WTC11 (cell line): ENCODE data around the gene NCCRP1. TPM values are rescaled to one million over a fixed set of nuclear protein-coding genes. Genes with fewer than 3 reads are reported as not detected.

Source experiments
- ATAC-seq: fragments of 200-7000 bp; cut with Tn5 transposase; 2 replicates; pipeline ENCODE4 v1.10.0; 2021; ENCODE audit warnings: mild to moderate bottlenecking, moderate library complexity
- CTCF ChIA-PET: fragments of 300-600 bp; sonication (Branson Sonifier 250); formaldehyde crosslinking; loops from one replicate; lab custom pipeline; 2021; ENCODE audit warnings: antibody characterized with exemption; lab: Charles Lee
- POLR2A ChIA-PET: fragments of 350-600 bp; sonication (Branson Sonifier 250); formaldehyde crosslinking; loops from one replicate; lab custom pipeline; 2021; ENCODE audit warnings: antibody characterized with exemption; lab: Charles Lee
- DNase-seq: peaks from one replicate; pipeline ENCODE4 v3.0.0; 2021; ENCODE audit warnings: low spot score
- H3K27ac Mint-ChIP-seq: 2 replicates; pipeline ENCODE4 v1.8.0; 2021; ENCODE audit warnings: mixed read lengths
- H3K27me3 Mint-ChIP-seq: 2 replicates; pipeline ENCODE4 v1.8.0; 2021; ENCODE audit warnings: low read depth, mild to moderate bottlenecking, moderate library complexity, mixed read lengths
- H3K36me3 Mint-ChIP-seq: 2 replicates; pipeline ENCODE4 v1.8.0; 2021; ENCODE audit warnings: mixed read lengths
- H3K4me1 Mint-ChIP-seq: 2 replicates; pipeline ENCODE4 v1.8.0; 2022; ENCODE audit warnings: mixed read lengths
- H3K4me3 Mint-ChIP-seq: 2 replicates; pipeline ENCODE4 v1.8.0; 2021; ENCODE audit warnings: mild to moderate bottlenecking, moderate library complexity, mixed read lengths
- H3K9me3 Mint-ChIP-seq: 2 replicates; pipeline ENCODE4 v1.8.0; 2021; ENCODE audit warnings: mixed read lengths
- CREM ChIP-seq: sonication (generic); formaldehyde crosslinking; IDR thresholded peaks from 2 replicates; pipeline ENCODE4 v1.8.1; 2022; ENCODE audit warnings: mild to moderate bottlenecking, missing genetic modification reagents, moderate library complexity
- ELF4 ChIP-seq: sonication (generic); formaldehyde crosslinking; IDR thresholded peaks from 2 replicates; pipeline ENCODE4 v1.8.1; 2022; ENCODE audit warnings: low read depth, mild to moderate bottlenecking, moderate library complexity, missing genetic modification reagents
- ESRRA ChIP-seq: sonication (generic); formaldehyde crosslinking; IDR thresholded peaks from 2 replicates; pipeline ENCODE4 v1.8.1; 2022; ENCODE audit warnings: mild to moderate bottlenecking, missing genetic modification reagents, borderline replicate concordance
- ETV6 ChIP-seq: sonication (generic); formaldehyde crosslinking; IDR thresholded peaks from 2 replicates; pipeline ENCODE4 v1.8.1; 2022; ENCODE audit warnings: mild to moderate bottlenecking, missing genetic modification reagents
- FOXP1 ChIP-seq: sonication (generic); formaldehyde crosslinking; IDR thresholded peaks from 2 replicates; pipeline ENCODE4 v1.8.0; 2022; ENCODE audit warnings: missing genetic modification reagents, mild to moderate bottlenecking, moderate library complexity, borderline replicate concordance
- IRF2 ChIP-seq: sonication (generic); formaldehyde crosslinking; IDR thresholded peaks from 2 replicates; pipeline ENCODE4 v1.8.0; 2022; ENCODE audit warnings: low read depth, missing genetic modification reagents, borderline replicate concordance
- NFE2L1 ChIP-seq: sonication (generic); formaldehyde crosslinking; IDR thresholded peaks from 2 replicates; pipeline ENCODE4 v1.8.1; 2023; ENCODE audit warnings: missing genetic modification reagents
- NR1H2 ChIP-seq: sonication (generic); formaldehyde crosslinking; IDR thresholded peaks from 2 replicates; pipeline ENCODE4 v1.9.0; 2021; ENCODE audit warnings: mild to moderate bottlenecking, moderate library complexity, missing genetic modification reagents
- OVOL2 ChIP-seq: fragments of 250-450 bp; sonication (Bioruptor Pico); IDR thresholded peaks from 2 replicates; pipeline ENCODE4 v1.9.0; 2021; ENCODE audit warnings: mild to moderate bottlenecking, borderline replicate concordance
- RELA ChIP-seq: sonication (generic); formaldehyde crosslinking; IDR thresholded peaks from 2 replicates; pipeline ENCODE4 v1.8.1; 2022; ENCODE audit warnings: missing genetic modification reagents, mild to moderate bottlenecking, borderline replicate concordance
- SP1 ChIP-seq: sonication (generic); formaldehyde crosslinking; conservative IDR thresholded peaks from 2 replicates; pipeline ENCODE4 v1.8.1; 2022; ENCODE audit warnings: missing genetic modification reagents
- TEAD1 ChIP-seq: sonication (generic); formaldehyde crosslinking; IDR thresholded peaks from 2 replicates; pipeline ENCODE4 v1.8.0; 2022; ENCODE audit warnings: mild to moderate bottlenecking, missing genetic modification reagents
- ZBTB21 ChIP-seq: sonication (generic); formaldehyde crosslinking; IDR thresholded peaks from 2 replicates; pipeline ENCODE4 v1.8.1; 2023; ENCODE audit warnings: mild to moderate bottlenecking, missing genetic modification reagents, borderline replicate concordance
- ZNF138 ChIP-seq: sonication (generic); formaldehyde crosslinking; conservative IDR thresholded peaks from 2 replicates; pipeline ENCODE4 v1.8.1; 2022; ENCODE audit warnings: mild to moderate bottlenecking, moderate library complexity, missing genetic modification reagents
- ZNF423 ChIP-seq: fragments of 250-450 bp; sonication (Bioruptor Pico); IDR thresholded peaks from 2 replicates; pipeline ENCODE4 v2.1.2; 2022; ENCODE audit warnings: mild to moderate bottlenecking, moderate library complexity
- total RNA-seq: library from RNA; stranded (reverse); gene quantifications from 3 replicates; pipeline ENCODE4 v1.2.3, GENCODE V29; 2021
- TF ChIP-seq, protein P1 (sequence below): fragments of 250-450 bp; sonication (Bioruptor Pico); conservative IDR thresholded peaks from 2 replicates; pipeline ENCODE4 v1.9.0; 2021; ENCODE audit warnings: mild to moderate bottlenecking
- TF ChIP-seq, protein P2 (sequence below): sonication (generic); formaldehyde crosslinking; IDR thresholded peaks from 2 replicates; pipeline ENCODE4 v1.8.1; 2023; ENCODE audit warnings: mild to moderate bottlenecking, missing genetic modification reagents, moderate library complexity
- TF ChIP-seq, protein P3 (sequence below): sonication (generic); formaldehyde crosslinking; IDR thresholded peaks from 2 replicates; pipeline ENCODE4 v1.8.0; 2022; ENCODE audit warnings: missing genetic modification reagents
- TF ChIP-seq, protein P4 (sequence below): sonication (generic); formaldehyde crosslinking; IDR thresholded peaks from 2 replicates; pipeline ENCODE4 v1.8.1; 2023; ENCODE audit warnings: mild to moderate bottlenecking, missing genetic modification reagents, borderline replicate concordance
- TF ChIP-seq, protein P5 (sequence below): sonication (generic); formaldehyde crosslinking; IDR thresholded peaks from 2 replicates; pipeline ENCODE4 v1.8.0; 2022; ENCODE audit warnings: mild to moderate bottlenecking, missing genetic modification reagents

NCCRP1 gene
- total RNA-seq, 1 experiment from 2014 or later, result 2.0 TPM

DNA sequence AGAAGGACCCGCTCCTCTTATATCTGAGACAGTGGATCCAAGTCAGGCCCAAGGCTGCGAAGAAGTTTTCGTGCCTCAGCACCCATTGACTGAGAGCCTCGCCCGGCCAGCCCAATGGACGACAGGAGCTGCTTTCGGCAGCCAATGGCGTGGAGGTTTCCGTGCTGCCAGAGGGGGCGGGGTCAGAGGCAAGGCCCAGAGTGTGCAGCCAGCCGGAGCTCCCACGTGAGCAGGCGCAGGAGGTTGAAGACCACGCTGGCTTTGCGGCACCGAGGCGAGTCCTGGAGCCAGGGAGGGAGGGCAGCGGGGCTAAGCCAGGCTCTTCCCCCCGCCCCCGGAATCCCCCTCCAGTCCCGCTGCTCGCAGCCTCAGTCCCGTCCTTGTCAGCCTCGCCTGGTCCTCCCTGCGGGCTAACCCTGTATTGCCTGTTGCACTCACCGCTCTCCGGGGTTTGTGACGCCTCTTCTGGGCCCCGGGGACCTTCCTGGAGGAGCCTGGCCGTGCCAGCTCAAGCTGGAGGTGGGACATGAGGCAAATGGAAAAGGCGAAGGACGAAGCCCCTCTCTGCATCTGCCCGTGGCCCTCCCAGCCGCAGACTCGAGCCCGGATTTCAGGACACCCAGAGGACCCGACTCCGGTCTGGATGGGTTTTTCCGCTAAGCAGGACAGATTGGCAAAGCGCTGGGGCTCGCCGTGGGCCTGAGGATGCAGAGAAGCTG lies 50.3 kb downstream of the NCCRP1 start (continued):
- TF ChIP-seq, protein P1, sequence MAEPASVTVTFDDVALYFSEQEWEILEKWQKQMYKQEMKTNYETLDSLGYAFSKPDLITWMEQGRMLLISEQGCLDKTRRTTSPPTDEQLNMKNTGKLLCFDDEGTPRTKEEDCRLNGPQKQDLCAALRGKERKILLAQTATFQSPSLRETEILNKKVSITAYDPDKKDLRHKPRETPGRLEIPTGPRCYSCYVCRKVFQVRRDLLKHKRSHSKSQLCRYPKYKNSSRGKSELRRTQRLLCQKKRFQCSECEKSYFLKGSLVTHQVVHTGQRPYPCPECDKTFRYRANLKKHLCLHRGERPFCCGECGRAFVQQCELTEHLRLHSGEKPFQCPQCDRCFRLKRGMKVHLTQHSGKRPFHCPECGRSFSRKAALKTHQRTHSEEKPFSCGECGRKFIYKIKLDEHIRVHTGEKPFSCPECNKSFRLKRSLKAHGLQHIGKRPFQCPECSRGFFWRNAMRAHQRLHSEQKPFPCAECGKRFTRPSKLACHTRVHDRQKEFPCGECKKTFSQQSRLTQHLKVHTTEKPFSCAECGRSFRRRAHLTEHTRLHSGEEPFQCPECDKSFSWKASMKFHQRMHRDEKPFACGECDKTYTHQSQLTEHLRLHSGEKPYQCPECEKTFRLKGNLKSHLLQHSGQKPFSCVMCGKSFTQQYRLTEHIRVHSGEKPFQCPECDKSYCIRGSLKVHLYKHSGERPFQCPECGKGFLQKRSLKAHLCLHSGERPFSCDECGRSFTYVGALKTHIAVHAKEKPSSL (CRISPR knock-in tag), result no peak
- TF ChIP-seq ETV6 (peak; percentile 75; the same call in 1 of the 2 replicates), NR1H2 (CRISPR knock-in tag) (no peak), ZNF138 (CRISPR knock-in tag) (0 out of 2 replicates have a peak, but pooled peaks have one; percentile 20), ZNF423 (no peak), IRF2 (CRISPR knock-in tag) (no peak), NFE2L1 (peak; percentile 93), SP1 (CRISPR knock-in tag) (peak; percentile 70; the same call in 1 of the 2 replicates), RELA (CRISPR knock-in tag) (peak; percentile 75; the same call in 1 of the 2 replicates), CREM (CRISPR knock-in tag) (peak; percentile 54; the same call in 1 of the 2 replicates), OVOL2 (CRISPR knock-in tag) (no peak), ESRRA (CRISPR knock-in tag) (no peak)
- TF ChIP-seq, protein P2, sequence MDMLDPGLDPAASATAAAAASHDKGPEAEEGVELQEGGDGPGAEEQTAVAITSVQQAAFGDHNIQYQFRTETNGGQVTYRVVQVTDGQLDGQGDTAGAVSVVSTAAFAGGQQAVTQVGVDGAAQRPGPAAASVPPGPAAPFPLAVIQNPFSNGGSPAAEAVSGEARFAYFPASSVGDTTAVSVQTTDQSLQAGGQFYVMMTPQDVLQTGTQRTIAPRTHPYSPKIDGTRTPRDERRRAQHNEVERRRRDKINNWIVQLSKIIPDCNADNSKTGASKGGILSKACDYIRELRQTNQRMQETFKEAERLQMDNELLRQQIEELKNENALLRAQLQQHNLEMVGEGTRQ (CRISPR knock-in tag), result peak; percentile 53
- TF ChIP-seq, protein P3, sequence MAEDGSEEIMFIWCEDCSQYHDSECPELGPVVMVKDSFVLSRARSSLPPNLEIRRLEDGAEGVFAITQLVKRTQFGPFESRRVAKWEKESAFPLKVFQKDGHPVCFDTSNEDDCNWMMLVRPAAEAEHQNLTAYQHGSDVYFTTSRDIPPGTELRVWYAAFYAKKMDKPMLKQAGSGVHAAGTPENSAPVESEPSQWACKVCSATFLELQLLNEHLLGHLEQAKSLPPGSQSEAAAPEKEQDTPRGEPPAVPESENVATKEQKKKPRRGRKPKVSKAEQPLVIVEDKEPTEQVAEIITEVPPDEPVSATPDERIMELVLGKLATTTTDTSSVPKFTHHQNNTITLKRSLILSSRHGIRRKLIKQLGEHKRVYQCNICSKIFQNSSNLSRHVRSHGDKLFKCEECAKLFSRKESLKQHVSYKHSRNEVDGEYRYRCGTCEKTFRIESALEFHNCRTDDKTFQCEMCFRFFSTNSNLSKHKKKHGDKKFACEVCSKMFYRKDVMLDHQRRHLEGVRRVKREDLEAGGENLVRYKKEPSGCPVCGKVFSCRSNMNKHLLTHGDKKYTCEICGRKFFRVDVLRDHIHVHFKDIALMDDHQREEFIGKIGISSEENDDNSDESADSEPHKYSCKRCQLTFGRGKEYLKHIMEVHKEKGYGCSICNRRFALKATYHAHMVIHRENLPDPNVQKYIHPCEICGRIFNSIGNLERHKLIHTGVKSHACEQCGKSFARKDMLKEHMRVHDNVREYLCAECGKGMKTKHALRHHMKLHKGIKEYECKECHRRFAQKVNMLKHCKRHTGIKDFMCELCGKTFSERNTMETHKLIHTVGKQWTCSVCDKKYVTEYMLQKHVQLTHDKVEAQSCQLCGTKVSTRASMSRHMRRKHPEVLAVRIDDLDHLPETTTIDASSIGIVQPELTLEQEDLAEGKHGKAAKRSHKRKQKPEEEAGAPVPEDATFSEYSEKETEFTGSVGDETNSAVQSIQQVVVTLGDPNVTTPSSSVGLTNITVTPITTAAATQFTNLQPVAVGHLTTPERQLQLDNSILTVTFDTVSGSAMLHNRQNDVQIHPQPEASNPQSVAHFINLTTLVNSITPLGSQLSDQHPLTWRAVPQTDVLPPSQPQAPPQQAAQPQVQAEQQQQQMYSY, result peak; percentile 25; the same call in 1 of the 2 replicates

DNA sequence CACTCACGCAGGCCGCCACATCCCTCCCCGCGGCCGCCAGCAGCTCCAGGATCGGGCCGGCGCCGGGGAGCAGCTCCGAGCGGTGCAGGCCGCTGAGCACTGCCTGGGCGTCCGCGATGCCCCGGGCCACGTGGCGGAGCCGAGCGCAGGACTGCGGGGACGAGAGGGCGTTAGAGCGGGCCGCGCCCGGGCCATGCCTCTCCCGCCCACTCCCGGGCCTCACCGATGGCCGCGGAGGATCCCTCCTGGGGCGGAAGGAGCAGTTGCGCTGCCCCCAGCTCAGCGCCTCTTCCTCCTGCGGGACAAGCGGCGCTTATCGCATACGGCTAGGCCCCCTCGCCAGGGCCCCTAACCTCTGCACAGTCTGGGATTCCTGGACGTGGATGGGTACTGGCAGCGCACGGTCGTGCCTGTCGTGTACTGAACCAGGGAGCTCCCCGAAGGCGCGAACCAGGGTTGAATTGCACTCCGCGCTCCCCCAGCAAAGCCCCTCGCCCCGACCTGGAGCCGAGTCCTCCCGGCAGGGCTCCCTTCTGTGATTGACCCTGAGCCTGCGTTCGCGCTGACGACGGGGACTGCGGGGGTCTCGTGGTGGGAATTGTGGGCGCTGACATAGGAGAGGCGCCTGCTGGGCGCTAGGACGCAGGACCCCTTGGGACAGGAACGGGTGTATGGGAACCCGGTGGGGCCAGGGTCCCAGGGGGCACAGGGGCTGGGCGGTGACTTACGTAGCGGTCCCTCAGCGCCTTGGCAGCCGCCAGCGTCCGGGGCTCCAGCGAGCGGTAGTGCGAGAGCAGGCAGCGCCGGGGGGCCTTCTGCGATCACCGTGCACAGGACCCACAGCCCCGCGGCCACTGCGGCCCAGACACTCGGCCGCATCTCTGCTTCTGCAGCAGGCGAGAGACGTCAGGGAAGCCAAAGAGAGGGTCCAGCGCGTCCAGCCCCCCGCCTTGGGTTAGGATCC lies 51.2 kb downstream of the NCCRP1 start:
- ATAC-seq (peak; percentile 58), DNase-seq (peak; percentile 50)
- ChIA-PET CTCF (interaction anchor here (0.8 to 1.6 kb wide), 9 partner anchors 17 to 102 kb away, joined by 3 to 6 read pairs (median 4); partner anchors contain the start of gene IFNL1), POLR2A (interaction anchor here (0.6 kb wide), 1 partner anchor 13 kb away, joined by 4 read pairs; no protein-coding TSS in a partner anchor)
- peaks cover 68% of the 10 kb centered on the region for H3K27me3 Mint-ChIP-seq
- H3K36me3 Mint-ChIP-seq, result no peaks in the 10 kb centered on the region
- H3K9me3 Mint-ChIP-seq, result no peaks in the 10 kb centered on the region
- peak overlapping the region; percentile 46 for H3K4me3 Mint-ChIP-seq
- H3K27ac Mint-ChIP-seq, result no peak overlapping the region
- H3K4me1 Mint-ChIP-seq, result no peaks in the 10 kb centered on the region
- TF ChIP-seq ZNF138 (CRISPR knock-in tag) (no peak), OVOL2 (CRISPR knock-in tag) (no peak), CREM (CRISPR knock-in tag) (no peak; the same call in 1 of the 2 replicates), ELF4 (CRISPR knock-in tag) (0 out of 2 replicates have a peak, but pooled peaks have one; percentile 70), FOXP1 (CRISPR knock-in tag) (peak; percentile 96), ZBTB21 (peak; percentile 79; the same call in 1 of the 2 replicates), TEAD1 (CRISPR knock-in tag) (0 out of 2 replicates have a peak, but pooled peaks have one; percentile 71)
- TF ChIP-seq, protein P4, sequence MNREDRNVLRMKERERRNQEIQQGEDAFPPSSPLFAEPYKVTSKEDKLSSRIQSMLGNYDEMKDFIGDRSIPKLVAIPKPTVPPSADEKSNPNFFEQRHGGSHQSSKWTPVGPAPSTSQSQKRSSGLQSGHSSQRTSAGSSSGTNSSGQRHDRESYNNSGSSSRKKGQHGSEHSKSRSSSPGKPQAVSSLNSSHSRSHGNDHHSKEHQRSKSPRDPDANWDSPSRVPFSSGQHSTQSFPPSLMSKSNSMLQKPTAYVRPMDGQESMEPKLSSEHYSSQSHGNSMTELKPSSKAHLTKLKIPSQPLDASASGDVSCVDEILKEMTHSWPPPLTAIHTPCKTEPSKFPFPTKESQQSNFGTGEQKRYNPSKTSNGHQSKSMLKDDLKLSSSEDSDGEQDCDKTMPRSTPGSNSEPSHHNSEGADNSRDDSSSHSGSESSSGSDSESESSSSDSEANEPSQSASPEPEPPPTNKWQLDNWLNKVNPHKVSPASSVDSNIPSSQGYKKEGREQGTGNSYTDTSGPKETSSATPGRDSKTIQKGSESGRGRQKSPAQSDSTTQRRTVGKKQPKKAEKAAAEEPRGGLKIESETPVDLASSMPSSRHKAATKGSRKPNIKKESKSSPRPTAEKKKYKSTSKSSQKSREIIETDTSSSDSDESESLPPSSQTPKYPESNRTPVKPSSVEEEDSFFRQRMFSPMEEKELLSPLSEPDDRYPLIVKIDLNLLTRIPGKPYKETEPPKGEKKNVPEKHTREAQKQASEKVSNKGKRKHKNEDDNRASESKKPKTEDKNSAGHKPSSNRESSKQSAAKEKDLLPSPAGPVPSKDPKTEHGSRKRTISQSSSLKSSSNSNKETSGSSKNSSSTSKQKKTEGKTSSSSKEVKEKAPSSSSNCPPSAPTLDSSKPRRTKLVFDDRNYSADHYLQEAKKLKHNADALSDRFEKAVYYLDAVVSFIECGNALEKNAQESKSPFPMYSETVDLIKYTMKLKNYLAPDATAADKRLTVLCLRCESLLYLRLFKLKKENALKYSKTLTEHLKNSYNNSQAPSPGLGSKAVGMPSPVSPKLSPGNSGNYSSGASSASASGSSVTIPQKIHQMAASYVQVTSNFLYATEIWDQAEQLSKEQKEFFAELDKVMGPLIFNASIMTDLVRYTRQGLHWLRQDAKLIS (CRISPR knock-in tag), result no peak
- TF ChIP-seq, protein P5, sequence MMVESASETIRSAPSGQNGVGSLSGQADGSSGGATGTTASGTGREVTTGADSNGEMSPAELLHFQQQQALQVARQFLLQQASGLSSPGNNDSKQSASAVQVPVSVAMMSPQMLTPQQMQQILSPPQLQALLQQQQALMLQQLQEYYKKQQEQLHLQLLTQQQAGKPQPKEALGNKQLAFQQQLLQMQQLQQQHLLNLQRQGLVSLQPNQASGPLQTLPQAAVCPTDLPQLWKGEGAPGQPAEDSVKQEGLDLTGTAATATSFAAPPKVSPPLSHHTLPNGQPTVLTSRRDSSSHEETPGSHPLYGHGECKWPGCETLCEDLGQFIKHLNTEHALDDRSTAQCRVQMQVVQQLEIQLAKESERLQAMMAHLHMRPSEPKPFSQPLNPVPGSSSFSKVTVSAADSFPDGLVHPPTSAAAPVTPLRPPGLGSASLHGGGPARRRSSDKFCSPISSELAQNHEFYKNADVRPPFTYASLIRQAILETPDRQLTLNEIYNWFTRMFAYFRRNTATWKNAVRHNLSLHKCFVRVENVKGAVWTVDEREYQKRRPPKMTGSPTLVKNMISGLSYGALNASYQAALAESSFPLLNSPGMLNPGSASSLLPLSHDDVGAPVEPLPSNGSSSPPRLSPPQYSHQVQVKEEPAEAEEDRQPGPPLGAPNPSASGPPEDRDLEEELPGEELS (CRISPR knock-in tag), result peak; percentile 70
